ENCODE data around the gene GPC5.
"Not testable (repeated sequence)": the region's sequence is repeated elsewhere in the genome, so short reads cannot be mapped to it uniquely, and the experiment has no call there.

Gene GPC5

DNA sequence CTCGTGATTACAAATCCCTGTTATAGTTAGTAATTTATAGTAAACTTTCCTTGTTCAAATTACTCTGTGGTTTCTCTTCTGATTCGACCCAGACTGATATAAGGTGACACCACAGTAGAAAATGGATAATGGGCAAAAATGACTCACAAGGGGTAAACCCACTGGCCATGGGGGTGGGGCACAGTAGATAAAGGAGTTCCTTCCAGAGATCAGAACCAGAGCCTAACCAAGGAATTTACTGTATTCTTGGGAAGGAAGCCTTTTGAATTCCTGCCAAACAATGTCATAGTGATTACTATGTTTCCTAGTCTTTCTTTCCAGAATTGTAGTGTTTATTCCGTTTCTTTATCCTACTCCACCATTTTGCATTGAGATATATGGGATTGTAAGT lies 29.0 kb upstream of the GPC5 start:
- no peak for DNase-seq

DNA sequence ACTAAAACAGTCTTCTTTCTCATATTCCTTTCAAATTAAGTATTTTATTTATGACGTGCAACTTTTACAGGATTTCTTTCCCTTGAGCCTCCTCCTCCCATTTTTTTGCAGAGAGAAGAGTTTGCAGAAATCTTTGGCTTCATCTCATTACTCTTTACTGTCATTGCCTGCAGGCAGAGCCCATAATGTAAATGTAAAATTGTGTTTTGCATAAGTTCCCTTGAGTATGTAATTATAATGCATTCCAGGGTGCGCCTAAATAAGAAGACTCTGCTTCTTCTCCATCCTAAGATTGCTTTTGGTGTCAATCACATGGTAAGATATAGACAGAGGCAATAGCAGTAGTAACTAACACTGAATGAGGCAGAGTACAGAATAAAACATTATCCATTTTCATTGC lies 27.9 kb upstream of the GPC5 start:
- DNase-seq = no peak

DNA sequence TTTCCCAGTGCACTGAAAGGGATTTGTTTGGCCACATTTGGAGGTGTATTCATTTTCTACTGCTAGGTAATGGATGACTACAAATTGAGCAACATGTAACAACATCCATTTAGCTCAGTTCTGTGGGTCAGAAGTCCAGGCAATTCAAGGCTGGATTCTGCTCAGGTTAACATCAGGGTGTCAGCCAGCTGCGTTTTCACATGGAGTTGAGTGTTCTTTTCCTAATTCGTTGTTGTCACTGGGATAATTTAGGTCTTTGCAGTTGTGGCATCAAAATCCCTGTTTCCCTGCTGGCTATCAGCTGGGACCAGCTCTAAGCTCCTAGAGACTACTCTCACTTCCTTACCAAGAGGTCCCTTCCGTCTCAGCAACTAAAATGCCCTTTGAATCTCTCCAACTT lies 25.5 kb upstream of the GPC5 start:
- no peak for DNase-seq

DNA sequence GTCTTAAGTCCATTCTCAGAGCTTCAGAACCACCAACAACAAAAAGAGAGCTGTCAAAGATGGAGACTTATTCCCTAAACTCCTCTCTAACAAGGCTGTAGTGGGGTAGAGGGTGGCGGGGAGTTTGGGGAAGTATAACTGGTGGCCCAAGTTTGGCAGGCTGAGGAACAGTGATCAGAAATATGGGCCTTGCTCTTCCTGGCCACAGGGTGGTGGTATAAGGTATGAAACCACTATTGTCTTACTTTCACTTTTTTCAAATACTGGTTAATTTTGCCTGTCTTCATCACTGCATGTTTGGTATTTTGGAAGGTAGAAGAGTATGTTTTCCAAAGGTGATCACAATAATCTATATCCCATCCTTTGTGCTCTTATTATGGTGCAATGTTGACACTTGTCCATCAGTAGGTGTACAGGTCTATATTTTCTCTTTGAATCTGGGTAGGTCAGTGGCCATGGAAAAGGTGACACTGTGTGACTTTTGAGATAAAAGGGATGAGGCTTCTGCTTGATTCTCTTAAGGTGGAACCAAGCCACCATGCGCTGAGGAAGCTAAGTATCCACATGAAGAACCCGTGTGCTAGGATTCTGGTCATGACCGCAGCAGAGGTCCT lies 23.2 kb upstream of the GPC5 start:
- no peak for DNase-seq

DNA sequence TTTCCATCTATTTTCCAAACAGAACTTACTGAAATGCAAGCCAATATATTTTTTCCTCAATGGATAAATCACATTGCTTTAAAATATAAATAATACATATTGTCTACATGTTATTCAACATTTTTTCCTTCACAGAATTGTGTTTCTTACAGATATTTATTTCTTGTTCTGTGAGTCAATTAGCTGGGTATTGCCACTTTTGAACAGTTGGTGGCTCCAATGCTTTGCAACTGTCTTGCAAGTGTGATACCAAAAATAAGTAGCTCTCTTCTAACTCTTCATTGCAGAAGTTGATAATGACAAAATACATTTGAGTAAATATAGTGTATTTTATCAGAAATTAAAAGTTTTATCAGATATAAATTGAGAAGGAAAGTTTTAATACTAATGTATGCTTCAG lies 17.1 kb upstream of the GPC5 start:
- DNase-seq = no peak

DNA sequence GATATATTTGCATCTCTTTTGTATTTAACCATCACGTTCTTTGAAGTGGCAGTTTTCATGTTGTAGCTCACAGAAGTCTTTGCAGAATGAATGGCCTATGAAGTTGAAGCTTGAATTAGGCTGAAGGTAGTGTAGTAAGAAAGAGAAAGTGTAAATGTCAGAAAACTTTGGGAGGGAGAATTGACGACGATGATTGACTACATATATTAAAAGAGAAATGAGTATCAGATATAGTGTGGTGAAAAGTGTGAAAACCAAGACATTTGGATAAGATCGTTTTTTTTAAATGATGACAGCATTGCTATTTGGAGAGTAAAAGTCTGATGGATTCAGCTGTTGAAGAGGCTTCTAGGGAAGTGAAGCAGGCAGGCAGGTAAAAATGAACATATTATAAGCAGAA lies 14.6 kb upstream of the GPC5 start:
- DNase-seq = no peak

DNA sequence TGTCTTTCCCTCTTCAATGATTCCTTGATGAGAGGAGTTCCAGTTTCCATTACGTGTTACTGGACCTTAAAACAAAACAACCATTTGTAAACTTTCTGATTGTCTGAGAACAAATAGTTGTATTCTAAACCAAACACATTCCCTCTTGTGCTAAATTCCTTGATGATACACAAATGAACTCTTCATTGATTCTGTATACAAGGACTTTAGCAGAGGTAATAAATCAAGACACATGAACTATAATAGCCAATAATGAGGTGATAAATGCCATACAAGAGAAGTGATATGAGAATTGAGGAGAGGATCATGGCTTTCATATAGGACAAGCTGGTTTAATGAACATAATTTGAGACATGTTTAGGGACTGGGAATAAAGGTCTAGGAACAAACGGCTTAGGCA lies 13.5 kb upstream of the GPC5 start:
- DNase-seq = no peak

DNA sequence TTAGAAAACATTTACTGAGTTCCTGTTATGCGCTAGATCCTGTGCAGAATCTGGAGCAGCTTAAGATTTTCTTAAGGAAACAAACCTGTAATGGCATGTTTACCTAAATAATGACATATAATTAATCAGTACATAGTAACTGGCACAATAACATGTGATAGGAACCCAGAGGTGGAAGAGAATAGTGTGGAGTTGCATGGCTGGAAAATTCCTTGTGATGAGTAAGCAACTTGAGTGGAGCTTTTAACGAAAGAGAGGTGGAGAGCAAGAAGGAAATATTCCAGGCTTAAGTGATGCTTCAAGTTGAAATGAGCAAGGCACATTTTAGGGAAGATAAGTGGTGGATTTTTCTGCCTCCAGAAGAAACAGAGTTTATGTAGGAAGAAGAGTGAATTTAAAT lies 9.2 kb upstream of the GPC5 start:
- DNase-seq = no peak

DNA sequence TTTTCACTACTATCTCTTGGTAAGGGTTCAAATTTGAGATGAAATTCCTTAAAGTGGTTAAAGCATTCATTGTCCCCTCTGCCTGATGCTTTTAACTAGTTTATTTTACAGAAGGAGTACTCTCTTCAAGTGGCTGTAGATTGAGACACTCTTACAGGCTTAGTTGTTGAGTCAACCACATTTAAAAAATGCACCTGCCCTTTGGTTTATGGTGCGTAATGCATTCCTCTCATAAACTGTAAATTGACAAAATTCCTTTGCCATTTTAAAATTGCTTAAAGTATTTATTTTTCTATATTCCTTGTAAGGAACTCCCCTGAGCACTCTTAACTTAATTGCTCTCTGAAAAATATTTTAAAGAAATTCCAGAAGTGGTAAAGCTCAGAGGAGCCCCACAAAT lies 826 bp upstream of the GPC5 start:
- no peak for DNase-seq

DNA sequence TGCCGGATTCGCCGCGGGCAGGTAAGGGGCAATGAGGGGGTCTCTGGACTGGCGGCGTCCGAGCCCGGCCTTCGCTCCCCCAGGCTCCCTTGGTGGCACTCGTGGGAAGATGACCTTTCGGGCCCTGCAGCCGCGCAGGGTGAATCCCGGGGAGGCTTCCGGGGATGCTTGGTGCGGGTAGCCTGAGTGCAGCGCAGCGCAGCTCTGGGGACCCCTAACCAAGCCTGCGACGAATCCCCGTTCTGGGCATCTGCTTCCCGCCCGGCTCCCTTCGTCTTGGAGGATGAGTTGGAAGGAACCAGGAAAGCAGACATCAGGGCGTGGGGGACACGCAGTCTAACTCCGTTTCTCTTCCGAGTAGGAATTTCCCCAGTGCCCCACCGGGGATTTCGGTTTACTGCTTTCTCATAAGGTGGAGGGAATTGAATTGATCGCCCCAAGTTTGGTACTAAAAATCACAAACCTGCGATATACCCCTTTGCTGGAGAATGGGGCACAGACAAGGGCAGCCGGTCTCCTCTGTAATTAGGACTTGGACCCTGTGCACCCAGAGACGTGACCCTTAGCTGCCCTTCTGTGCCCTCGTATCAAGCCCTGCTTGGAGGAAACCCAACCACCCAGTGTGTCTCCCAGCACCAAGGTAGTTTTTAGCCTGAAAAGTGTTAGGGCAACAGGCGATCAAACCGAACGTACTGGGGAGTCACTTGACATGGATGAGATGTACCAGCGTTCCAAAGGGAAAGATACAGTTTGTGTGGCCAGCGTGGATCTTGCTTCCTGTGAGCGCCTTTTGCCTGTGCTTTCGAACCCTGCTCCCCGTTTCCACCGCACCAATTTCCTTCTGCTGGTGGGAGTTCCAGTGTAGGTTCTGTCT lies 1.0 kb downstream of the GPC5 start:
- no peak for DNase-seq

DNA sequence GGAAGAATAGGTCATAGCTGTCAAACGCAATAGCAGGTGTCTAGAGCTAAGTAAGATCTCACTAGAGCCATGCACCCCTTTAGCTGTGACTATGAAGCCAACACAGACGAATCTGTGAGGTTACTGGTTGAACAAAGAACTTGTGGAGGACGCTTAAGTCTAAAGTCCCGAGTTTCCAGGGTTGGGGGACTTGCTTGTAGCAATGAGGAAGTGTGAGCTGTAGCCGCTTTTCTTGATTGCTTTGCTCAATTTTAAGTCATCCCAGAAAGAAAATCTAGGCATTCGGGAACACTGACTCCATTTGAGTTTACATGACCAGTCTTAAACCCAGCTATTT lies 1.6 kb downstream of the GPC5 start:
- DNase-seq = no peak

DNA sequence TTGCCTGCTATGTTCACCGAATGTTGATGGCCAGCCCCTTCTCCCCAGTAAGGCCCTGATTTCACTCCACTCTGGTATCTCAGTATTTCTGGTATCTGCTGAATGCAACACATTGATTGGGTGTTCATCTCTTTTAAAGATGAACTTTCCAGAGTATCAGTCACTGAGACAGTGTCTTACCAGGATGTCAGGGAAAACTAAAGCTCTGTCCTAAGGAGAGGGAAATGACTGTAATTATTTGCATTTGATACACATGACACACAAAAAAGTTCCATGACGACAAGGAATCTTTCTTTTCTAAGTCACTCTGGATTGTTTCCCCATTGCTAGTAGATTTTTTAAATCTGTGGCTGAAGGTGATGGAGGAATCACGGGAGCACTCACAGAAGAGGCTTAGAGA lies 2.2 kb downstream of the GPC5 start:
- no peak for DNase-seq

DNA sequence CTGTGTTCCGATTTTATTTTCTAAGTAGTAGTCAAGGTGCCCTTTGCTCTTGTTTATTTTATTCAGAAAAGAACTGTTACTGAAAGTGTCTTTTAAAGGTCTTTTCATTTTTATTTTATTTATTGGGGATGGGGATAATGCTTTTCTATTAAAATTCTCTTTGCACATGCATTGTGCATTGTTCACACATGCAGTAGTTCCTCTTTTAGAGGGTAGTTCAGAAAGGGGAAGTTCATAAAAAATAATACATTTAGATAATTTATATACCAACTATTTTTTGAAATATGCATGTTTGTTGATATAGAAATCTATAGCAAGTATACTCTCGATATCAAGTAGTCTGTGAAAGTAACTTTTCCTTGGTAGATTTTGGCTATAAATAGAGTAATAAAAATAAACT lies 3.5 kb downstream of the GPC5 start:
- DNase-seq = no peak

DNA sequence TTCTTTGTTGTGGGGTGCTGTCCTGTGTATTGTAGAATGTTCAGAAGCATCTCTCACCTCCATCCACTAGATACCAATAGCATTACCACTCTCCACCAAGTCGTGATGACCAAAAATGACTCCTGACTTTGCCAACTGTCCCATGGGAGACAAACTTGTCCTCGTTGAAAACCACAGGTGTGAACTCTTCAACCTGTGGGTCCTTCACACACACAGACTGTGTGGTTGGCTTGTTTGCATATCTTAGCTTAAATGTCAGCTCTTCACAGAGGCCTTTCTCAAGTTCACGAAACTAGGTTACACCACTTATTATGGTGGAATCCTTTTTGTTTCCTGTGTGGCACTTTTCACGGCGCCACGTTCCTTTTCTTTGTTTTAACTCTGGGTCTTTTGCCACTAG lies 6.8 kb downstream of the GPC5 start:
- DNase-seq = no peak

DNA sequence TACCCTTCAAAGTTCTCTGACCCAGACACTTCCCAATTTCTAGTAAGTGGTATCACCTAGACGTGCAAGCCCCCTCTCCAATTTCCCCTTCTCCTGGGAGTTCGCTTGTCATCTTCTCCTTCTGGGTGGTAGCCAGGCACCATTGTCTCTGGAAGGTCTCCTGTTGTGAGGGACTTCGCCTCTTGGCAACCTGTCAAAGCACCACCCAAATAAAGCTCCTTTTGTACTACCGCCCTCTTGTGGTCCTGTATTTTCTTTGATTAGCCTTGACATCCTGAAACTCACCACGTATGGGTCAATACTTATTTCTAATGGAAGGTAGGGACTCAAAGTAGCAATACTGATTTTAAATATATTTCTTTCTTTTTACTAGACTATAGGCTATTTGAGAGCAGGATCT lies 8.2 kb downstream of the GPC5 start:
- peak; percentile 22 for DNase-seq

DNA sequence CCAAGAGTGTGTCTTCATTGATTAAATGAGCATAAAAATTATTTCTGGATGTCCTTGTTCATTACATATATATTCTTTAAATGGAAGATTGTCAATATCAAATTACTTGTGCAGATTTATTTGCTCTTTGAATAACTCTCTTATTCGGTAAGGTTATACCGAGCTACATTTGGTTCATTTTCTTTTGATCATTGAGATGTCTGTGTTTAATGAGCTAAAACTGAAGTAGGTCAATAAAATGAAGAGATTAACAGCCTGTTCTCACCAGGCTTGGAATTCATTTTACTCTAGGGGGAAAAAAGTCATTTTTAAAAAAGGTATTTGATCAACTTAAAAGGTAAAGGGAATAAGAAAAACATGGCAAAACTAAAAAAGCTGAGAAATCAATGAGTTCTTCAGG lies 10.6 kb downstream of the GPC5 start:
- no peak for DNase-seq

DNA sequence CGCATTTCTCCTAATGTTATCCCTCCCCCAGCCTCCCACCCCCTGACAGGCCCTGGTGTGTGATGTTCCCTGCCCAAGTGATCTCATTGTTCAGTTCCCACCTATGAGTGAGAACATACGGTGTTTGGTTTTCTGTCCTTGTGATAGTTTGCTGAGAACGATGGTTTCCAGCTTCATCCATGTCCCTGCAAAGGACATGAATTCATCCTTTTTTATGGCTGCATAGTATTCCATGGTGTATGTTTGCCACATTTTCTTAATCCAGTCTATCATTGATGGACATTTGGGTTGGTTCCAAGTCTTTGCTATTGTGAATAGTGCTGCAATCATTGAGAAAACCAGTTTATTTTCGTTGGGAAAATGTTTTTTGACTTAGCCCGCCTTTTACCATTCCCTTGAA lies 18.2 kb downstream of the GPC5 start:
- DNase-seq = not testable (repeated sequence)

DNA sequence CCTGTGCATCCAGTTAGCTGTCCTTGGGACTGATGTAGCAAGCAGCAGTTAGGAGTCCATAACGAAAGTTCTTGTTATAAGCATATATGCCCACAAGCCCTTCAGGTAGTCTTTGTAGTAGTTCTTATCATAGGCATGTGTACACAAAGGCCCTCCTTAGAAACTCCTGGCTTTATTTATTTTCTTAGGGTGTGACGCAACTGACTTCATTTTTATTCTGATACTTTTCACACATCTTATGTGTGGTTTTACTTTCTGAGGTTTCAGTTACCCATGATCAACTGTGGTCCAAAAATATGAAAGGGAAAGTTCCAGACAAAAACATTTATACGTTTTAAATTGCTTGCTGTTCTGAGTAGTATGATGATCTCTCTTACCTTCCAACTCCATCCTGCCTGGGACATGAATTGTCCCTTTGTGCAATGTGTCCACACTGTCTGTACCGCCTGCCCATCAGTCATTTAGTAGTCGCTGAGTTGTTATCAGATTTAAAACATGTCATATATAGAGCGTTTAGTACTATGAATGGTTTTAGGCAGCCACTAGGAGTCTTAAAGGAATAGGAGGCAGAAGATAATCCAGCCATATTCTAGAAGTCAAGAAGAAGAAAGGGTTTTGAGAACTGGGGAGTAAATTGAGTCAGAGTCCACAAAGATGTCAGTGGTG lies 19.4 kb downstream of the GPC5 start:
- no peak for DNase-seq

DNA sequence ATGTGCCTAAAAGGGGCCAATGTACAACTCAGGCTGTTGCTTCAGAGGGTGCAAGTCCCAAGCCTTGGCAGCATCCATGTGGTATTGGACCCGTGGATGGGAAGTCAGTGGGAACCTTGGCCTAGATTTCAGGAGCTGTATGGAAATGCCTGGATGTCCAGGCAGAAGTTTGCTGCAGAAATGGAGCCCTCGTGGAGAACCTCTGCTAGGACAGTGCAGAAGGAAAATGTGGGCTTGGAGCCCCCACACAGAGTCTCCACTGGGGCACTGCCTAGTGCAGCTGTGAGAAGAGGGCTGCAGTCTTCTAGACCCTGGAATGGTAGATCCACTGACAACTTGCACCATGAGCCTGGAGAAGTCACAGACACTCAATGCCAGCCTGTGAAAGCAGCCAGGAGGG lies 28.5 kb downstream of the GPC5 start:
- DNase-seq = no peak

DNA sequence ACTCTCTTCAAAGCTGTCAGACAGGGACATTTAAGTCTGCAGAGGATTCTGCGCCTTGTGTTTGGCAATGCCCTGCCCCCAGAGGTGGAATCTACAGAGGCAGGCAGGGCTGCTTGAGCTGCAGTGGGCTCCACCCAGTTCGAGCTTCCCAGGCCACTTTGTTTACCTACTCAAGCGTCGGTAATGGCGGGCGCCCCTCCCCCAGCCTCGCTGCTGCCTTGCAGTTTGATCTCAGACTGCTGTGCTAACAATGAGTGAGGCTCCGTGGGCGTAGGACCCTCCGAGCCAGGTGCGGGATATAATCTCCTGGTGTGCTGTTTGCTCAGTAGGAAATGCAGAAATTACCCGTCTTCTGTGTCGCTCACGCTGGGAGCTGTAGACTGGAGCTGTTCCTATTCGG lies 40.3 kb downstream of the GPC5 start:
- not testable (repeated sequence) for DNase-seq

DNA sequence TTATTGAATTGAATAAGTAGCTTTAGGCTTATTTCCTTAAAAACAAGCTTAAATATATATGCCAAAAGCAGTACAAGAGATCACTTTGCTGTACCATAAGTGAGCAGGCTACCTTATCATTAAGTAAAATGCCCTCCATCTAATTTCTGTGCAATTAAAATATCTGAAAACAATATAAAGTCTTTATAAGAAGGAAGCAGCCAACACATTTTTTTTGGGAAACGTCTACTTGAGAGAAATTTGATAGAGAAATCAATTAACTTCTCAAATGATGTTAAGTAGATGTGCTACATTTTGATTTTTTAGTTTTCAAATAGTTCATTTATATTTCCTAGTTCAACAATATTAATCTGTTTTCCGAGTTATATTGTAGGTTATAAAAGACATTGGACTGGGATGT lies 52.5 kb downstream of the GPC5 start:
- no peak for DNase-seq

DNA sequence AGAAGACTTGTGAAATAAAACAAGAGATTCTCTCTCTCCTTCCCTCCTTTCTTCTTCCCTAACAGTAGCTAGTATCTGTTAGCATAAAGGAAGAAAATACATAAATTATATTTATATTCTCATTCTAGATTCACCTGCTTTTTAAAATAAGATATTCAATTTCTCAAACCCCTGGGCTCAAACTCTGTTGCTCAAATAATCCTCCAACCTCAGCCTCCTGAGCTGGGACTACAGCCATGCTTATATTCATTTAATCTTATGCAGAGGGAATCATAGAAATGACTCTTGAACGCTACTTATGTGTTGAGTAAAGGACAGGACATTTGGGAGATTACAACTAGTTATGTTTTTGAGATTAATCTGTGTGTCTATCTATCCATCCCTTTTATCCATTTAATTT lies 56.2 kb downstream of the GPC5 start:
- DNase-seq = no peak

DNA sequence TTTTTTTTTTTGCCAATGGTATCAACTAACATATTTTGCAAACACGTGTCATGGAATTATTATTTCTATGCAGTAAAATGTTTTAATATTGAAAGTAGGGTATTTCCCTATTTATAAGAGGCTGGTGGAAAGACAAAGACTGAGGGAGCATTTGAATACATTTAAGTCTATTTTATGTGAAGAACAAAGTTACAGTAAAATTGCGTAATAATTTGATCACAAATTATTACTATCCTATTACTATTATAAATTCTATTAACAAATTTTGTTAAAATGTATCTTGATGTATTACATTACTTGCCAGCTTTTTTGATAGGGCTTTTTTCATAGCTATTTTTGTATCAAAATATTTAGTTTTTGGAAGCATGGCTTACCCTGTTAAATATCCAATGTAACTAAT lies 58.4 kb downstream of the GPC5 start:
- no peak for DNase-seq

DNA sequence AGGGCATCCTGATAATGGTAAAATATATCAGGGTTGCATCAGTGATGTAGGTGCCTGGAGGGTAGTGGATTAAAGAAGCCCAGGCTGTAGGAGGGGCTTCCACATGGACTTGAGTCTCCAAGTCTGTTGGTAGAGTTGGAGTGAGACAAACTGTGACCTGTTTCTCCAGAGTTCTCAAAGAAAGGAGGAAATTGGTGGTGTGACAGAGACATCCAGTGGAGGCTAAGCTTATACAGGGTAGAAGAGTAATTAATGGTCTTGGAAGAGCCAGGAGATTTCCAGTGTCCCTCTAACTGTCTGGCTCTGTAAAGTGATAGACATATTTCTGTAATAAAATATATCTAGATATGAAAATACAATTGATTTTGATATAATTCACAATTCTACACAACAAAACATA lies 61.1 kb downstream of the GPC5 start:
- no peak for DNase-seq

DNA sequence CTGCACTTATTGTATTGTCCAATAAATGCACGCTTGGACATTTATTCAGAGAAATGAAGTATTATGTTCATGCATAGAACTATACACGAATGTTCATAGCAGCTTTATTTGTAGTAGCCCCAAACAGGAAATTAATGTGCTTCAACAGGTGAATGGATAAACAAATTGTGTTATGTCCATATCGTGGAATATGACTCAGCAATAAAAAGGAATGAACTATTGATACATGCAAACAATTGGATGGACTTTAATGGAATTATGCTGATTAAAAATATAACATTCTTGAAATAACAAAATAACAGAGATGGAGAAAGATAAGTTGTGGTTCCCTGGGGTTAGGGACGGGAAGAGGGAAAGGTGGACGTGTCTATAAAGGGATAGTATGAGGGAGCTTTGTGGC lies 65.9 kb downstream of the GPC5 start:
- DNase-seq = no peak
